Hepatocyte (in vitro differentiated cells): Measurements from ENCODE around the gene YTHDC2. TPM values are rescaled to one million over a fixed set of nuclear protein-coding genes. Genes with fewer than 3 reads are reported as not detected.
A peak's percentile ranks its signal among the peaks of the same experiment; 100 is the strongest.

Experiments used
- DNase-seq: peaks from one replicate; pipeline ENCODE4 v3.0.0-alpha.2; 2016; ENCODE audit warnings: low spot score
- H2AFZ ChIP-seq: fragments of 200-600 bp; sonication (generic); 2 replicates; pipeline ENCODE4 v1.6.0; 2016; ENCODE audit warnings: antibody characterized with exemption, mild to moderate bottlenecking
- H3K27ac ChIP-seq: fragments of 200-600 bp; sonication (generic); 2 replicates; pipeline ENCODE4 v1.5.1; 2016; ENCODE audit warnings: mild to moderate bottlenecking
- H3K27me3 ChIP-seq: fragments of 200-600 bp; sonication (generic); 2 replicates; pipeline ENCODE4 v1.6.1; 2016
- H3K36me3 ChIP-seq: fragments of 200-600 bp; sonication (generic); replicated peaks from 2 replicates; pipeline ENCODE4 v1.5.1; 2016; ENCODE audit warnings: low read depth; ENCODE audit not compliant: insufficient read depth
- H3K4me1 ChIP-seq: fragments of 200-600 bp; sonication (generic); 2 replicates; pipeline ENCODE4 v1.5.1; 2016; ENCODE audit warnings: mild to moderate bottlenecking, moderate library complexity; ENCODE audit not compliant: insufficient read depth
- H3K4me2 ChIP-seq: fragments of 200-600 bp; sonication (generic); 2 replicates; pipeline ENCODE4 v1.6.0; 2016
- H3K4me3 ChIP-seq: fragments of 200-600 bp; sonication (generic); 2 replicates; pipeline ENCODE4 v1.5.1; 2016; ENCODE audit warnings: mild to moderate bottlenecking
- H3K79me2 ChIP-seq: fragments of 200-600 bp; sonication (generic); 2 replicates; pipeline ENCODE4 v1.6.0; 2017; ENCODE audit warnings: mild to moderate bottlenecking
- H3K9me2 ChIP-seq: fragments of 200-600 bp; sonication (generic); replicated peaks from 2 replicates; pipeline ENCODE4 v1.6.0; 2017; ENCODE audit warnings: mild to moderate bottlenecking; ENCODE audit not compliant: insufficient read depth
- H3K9me3 ChIP-seq: fragments of 200-600 bp; sonication (generic); 2 replicates; pipeline ENCODE4 v1.5.1; 2016; ENCODE audit warnings: low read depth, mild to moderate bottlenecking
- H4K20me1 ChIP-seq: fragments of 200-600 bp; sonication (generic); 2 replicates; pipeline ENCODE4 v1.6.0; 2016; ENCODE audit warnings: mild to moderate bottlenecking; ENCODE audit not compliant: insufficient read depth, poor library complexity, severe bottlenecking
- CTCF ChIP-seq: fragments of 200-600 bp; sonication (generic); IDR thresholded peaks from 2 replicates; pipeline ENCODE4 v1.5.1; 2016; ENCODE audit warnings: antibody characterized with exemption, mild to moderate bottlenecking; ENCODE audit not compliant: poor library complexity
- EZH2 ChIP-seq: fragments of 200-600 bp; sonication (generic); IDR thresholded peaks from 2 replicates; pipeline ENCODE4 v1.6.1; 2016; ENCODE audit warnings: antibody characterized with exemption, mild to moderate bottlenecking, borderline replicate concordance
- EZH2phosphoT487 ChIP-seq: fragments of 200-600 bp; sonication (generic); IDR thresholded peaks from one replicate; pipeline ENCODE4 v1.6.1; 2018; ENCODE audit warnings: antibody characterized with exemption, mild to moderate bottlenecking, low read depth, moderate library complexity; ENCODE audit not compliant: unreplicated experiment, severe bottlenecking
- WGBS: methylation state at CpG from one replicate; pipeline ENCODE4 v1.1.6; 2016; ENCODE audit warnings: low lambda C conversion rate; ENCODE audit errors: missing lambda C conversion rate; 5-methylcytosine and 5-hydroxymethylcytosine counted together
- polyA plus RNA-seq: library from polyadenylated mRNA; unstranded; fragments of >200 nt; fragmentation: Nextera tagmentation; extraction: Ambion mirVana; gene quantifications from 2 replicates; pipeline ENCODE4 v1.2.1, GENCODE V29; 2016
- total RNA-seq: library from RNA; depleted of rRNA; stranded (reverse); fragments of >200 nt; gene quantifications from 2 replicates; pipeline ENCODE4 v1.2.3, GENCODE V29; 2014

YTHDC2 gene
- total and polyA plus RNA-seq, 2 experiments from 2014 or later, result 9.1 to 26.3 TPM

GRCh38 chr5:113489299-113489698 is 24.2 kb upstream of the YTHDC2 start:
- Histone ChIP-seq H3K27me3 (peaks cover 11% of the 10 kb centered on the region), H3K36me3 (no peaks in the 10 kb centered on the region), H3K4me3 (no peak overlapping the region), H4K20me1 (no peaks in the 10 kb centered on the region), H3K4me2 (peak overlapping the region; percentile 93), H3K79me2 (no peaks in the 10 kb centered on the region), H3K27ac (peak overlapping the region; percentile 48), H3K9me3 (peaks cover 6% of the 10 kb centered on the region), H3K9me2 (no peaks in the 10 kb centered on the region), H2AFZ (no peak overlapping the region), H3K4me1 (no peaks in the 10 kb centered on the region)
- DNase-seq, result peak; percentile 57
- whole genome bisulfite sequencing, result 57% methylated on average over 3 of the region's 3 CpGs
- TF ChIP-seq EZH2 (no peak), EZH2phosphoT487 (no peak), CTCF (no peak)

GRCh38 chr5:113490317-113490716 is 23.2 kb upstream of the YTHDC2 start:
- H2AFZ ChIP-seq, result no peak overlapping the region
- no peaks in the 10 kb centered on the region for H4K20me1 ChIP-seq
- no peaks in the 10 kb centered on the region for H3K79me2 ChIP-seq
- 97% methylated on average over 3 of the region's 3 CpGs for WGBS
- no peak overlapping the region for H3K4me2 ChIP-seq
- H3K27ac ChIP-seq, result no peak overlapping the region
- H3K9me2 ChIP-seq, result no peaks in the 10 kb centered on the region
- no peak for DNase-seq
- peaks cover 6% of the 10 kb centered on the region for H3K9me3 ChIP-seq
- H3K4me1 ChIP-seq, result no peaks in the 10 kb centered on the region
- H3K4me3 ChIP-seq, result no peak overlapping the region
- no peaks in the 10 kb centered on the region for H3K36me3 ChIP-seq
- no peak for TF ChIP-seq CTCF
- no peak for TF ChIP-seq EZH2phosphoT487
- peaks cover 10% of the 10 kb centered on the region for H3K27me3 ChIP-seq

GRCh38 chr5:113491022-113491421 is 22.5 kb upstream of the YTHDC2 start:
- Histone ChIP-seq H3K27me3 (peaks cover 3% of the 10 kb centered on the region), H3K9me3 (peaks cover 6% of the 10 kb centered on the region), H3K27ac (no peak overlapping the region), H4K20me1 (no peaks in the 10 kb centered on the region), H3K4me1 (no peaks in the 10 kb centered on the region), H2AFZ (no peak overlapping the region), H3K4me3 (no peak overlapping the region), H3K9me2 (no peaks in the 10 kb centered on the region), H3K4me2 (no peak overlapping the region), H3K79me2 (no peaks in the 10 kb centered on the region), H3K36me3 (no peaks in the 10 kb centered on the region)
- TF ChIP-seq EZH2 (no peak), CTCF (no peak), EZH2phosphoT487 (no peak)
- DNase-seq, result no peak
- 94% methylated on average over 2 of the region's 2 CpGs for WGBS

GRCh38 chr5:113493446-113493845 is 20.0 kb upstream of the YTHDC2 start:
- H3K4me2 ChIP-seq, result no peak overlapping the region
- H3K9me2 ChIP-seq, result no peaks in the 10 kb centered on the region
- H3K4me1 ChIP-seq, result no peaks in the 10 kb centered on the region
- peaks cover 6% of the 10 kb centered on the region for H3K9me3 ChIP-seq
- peaks cover 5% of the 10 kb centered on the region for H3K27me3 ChIP-seq
- no peaks in the 10 kb centered on the region for H4K20me1 ChIP-seq
- H2AFZ ChIP-seq, result no peak overlapping the region
- TF ChIP-seq EZH2phosphoT487 (no peak), EZH2 (no peak), CTCF (no peak)
- H3K27ac ChIP-seq, result no peak overlapping the region
- WGBS, result 87% methylated on average over 1 of the region's 1 CpG
- H3K4me3 ChIP-seq, result no peak overlapping the region
- no peaks in the 10 kb centered on the region for H3K36me3 ChIP-seq
- H3K79me2 ChIP-seq, result no peaks in the 10 kb centered on the region
- DNase-seq, result no peak
